Lower leg skin (tissue), 4 donors: ENCODE data around the gene SNRNP25. TPM values are rescaled to one million over a fixed set of nuclear protein-coding genes. Genes with fewer than 3 reads are reported as not detected.

Experiments used
- DNase-seq, 2 donors: peaks; one replicate each; pipeline ENCODE4 v3.0.0-alpha.2; 2019; ENCODE audit warnings: low spot score in 2 of 2
- H3K4me3 ChIP-seq: fragments of 200-600 bp; sonication (generic); 2 replicates; pipeline ENCODE4 v1.5.1; 2017; ENCODE audit warnings: mild to moderate bottlenecking, low read depth; ENCODE audit not compliant: poor library complexity, severe bottlenecking
- POLR2A ChIP-seq, 2 donors: fragments of 450-650 bp; IDR thresholded peaks; one replicate each; pipeline ENCODE4 v1.6.1; 2016 to 2017; ENCODE audit warnings: antibody characterized with exemption in 2 of 2, mild to moderate bottlenecking in 1 of 2, moderate library complexity in 1 of 2
- WGBS, 2 donors: methylation state at CpG; one replicate each; pipeline ENCODE4 v1.1.5; 2018; 5-methylcytosine and 5-hydroxymethylcytosine counted together
- intact Hi-C: fragments of 100-400 bp; cut with DNase I; formaldehyde crosslinking; loops from one replicate; pipeline ENCODE4 v1.15.0; 2023; ENCODE audit warnings: low total_unique reads
- total RNA-seq, 4 donors: library from RNA; depleted of rRNA; stranded (reverse); fragments of >200 nt; gene quantifications; one replicate each; pipeline ENCODE4 v1.1.0, GENCODE V29; 2016
- TF ChIP-seq, protein P1 (sequence below), 3 donors: fragments of 450-650 bp; IDR thresholded peaks; one replicate each; pipeline ENCODE4 v1.5.1; 2016; ENCODE audit warnings: antibody characterized with exemption in 3 of 3, mild to moderate bottlenecking in 3 of 3, moderate library complexity in 2 of 3

SNRNP25 gene
- total RNA-seq, 4 donors from 2014 or later, result 6.3 to 12.0 (median 10.4) TPM

DNA sequence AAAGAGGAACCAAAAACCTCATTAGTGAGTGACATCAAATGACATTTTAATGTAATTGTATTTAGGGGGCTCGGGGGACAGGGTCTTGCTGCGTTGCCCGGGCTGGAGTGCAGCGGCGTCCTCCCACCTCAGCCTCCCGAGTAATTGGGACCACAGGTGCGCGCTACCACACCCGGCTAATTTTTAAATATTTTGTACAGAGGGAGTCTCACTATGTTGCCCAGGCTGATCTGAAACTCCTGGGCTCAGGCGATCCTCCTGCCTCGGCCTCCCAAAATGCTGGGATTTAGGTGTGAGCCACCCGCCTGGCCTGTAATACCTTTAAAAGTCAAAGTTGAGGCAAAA, 581 bp downstream of the SNRNP25 start:
- intact Hi-C loops, result no loop called here
- WGBS, 2 donors, result 42 to 51% methylated on average over 12 of the region's 12 CpGs
- no peak for DNase-seq
- TF ChIP-seq POLR2A (IDR thresholded peaks at IDR 0.05), result no peak
- TF ChIP-seq, protein P1, sequence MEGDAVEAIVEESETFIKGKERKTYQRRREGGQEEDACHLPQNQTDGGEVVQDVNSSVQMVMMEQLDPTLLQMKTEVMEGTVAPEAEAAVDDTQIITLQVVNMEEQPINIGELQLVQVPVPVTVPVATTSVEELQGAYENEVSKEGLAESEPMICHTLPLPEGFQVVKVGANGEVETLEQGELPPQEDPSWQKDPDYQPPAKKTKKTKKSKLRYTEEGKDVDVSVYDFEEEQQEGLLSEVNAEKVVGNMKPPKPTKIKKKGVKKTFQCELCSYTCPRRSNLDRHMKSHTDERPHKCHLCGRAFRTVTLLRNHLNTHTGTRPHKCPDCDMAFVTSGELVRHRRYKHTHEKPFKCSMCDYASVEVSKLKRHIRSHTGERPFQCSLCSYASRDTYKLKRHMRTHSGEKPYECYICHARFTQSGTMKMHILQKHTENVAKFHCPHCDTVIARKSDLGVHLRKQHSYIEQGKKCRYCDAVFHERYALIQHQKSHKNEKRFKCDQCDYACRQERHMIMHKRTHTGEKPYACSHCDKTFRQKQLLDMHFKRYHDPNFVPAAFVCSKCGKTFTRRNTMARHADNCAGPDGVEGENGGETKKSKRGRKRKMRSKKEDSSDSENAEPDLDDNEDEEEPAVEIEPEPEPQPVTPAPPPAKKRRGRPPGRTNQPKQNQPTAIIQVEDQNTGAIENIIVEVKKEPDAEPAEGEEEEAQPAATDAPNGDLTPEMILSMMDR (IDR thresholded peaks at IDR 0.05), result no peak
- H3K4me3 ChIP-seq, result peak overlapping the region; percentile 63

DNA sequence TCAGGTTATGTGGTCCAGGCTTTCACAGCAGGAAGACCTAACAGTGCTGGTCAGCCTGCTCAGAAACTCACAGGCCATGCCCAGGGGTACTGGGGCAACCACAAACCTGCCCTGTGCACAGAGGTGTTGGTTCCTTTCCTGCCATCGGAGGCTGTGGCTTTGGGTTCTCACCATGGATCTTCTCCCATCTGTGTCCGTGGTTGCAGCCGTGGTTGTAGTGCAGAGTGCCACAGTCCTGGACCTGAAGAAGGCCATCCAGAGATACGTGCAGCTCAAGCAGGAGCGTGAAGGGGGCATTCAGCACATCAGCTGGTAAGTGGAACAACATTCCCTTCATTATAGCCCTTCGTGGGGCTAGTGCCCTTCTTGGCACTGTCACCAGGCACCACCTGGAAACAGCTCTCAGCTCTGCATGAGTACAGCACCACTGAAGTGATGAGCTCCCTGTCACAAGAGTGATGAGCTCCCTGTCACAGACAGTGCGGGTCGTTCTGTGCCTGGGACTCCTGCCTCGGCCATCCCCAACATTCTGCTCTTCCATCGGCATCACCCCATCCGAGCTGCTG, 2.0 kb downstream of the SNRNP25 start:
- DNase-seq, result no peak
- WGBS, 2 donors, result 74 to 84% methylated on average over 11 of the region's 11 CpGs
- H3K4me3 ChIP-seq, result no peak overlapping the region
- intact Hi-C loops, result no loop called here
- TF ChIP-seq, protein P1 (IDR thresholded peaks at IDR 0.05), result no peak
- no peak for TF ChIP-seq POLR2A (IDR thresholded peaks at IDR 0.05)

DNA sequence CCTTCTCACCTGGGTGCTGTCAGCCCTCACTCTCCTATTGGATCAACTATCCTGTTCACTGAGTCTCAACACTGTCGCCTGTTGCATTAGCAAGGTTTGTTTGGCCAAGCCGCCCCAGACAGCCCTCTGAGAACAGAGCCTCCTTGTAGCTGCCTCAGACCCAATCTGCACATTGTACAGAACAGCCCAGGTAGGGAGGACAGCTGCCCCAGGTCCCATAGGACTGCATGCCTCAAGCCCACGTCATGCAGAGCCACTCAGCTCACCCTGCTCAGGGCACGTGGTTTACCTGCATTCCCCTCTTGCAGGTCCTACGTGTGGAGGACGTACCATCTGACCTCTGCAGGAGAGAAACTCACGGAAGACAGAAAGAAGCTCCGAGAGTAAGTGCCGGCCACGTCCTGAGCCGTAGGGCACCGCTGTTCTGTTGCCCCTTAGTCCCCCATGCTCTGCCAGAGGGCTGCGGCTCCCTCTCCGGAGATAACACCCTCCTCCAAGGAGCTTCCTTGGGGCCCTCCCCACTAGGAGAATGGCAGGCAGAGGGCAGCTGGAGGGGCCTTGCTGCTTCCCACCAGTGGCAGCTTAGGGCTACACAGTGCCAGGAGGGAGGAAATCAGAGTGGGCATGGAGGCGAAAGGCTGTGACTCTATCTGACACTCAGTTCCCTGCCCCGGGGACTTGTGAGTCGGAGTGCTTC, 2.8 kb downstream of the SNRNP25 start:
- no peak for DNase-seq
- 84 to 91% methylated on average over 17 of the region's 17 CpGs for WGBS, 2 donors
- intact Hi-C loops, result no loop called here
- no peak overlapping the region for H3K4me3 ChIP-seq
- no peak for TF ChIP-seq POLR2A (IDR thresholded peaks at IDR 0.05)
- TF ChIP-seq, protein P1 (IDR thresholded peaks at IDR 0.05), result no peak

DNA sequence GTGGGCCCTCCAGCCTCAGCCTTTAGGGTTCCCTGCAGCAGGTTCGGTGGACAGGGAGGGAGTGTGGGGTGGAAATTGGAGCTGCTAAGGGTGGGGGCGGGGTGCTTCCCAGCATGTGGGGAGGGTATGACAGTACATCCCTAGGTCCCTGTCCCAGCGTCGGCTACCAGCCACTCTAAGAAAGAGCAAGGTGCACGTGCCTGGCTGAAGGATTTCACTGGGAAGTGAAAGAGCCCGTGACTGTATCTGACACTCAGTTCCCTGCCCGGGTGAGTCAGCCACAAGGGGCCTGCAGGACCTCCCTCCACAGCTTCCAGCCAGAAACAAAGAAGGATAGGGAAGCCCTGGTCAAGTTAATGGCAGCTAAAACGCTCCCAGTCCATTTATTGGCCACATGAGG, 4.1 kb downstream of the SNRNP25 start:
- no peak overlapping the region for H3K4me3 ChIP-seq
- DNase-seq, result no peak
- no peak for TF ChIP-seq POLR2A (IDR thresholded peaks at IDR 0.05)
- TF ChIP-seq, protein P1 (IDR thresholded peaks at IDR 0.05), result no peak
- intact Hi-C loops, result no loop called here
- WGBS, 2 donors, result 60 to 72% methylated on average over 7 to 8 of the region's 8 CpGs

DNA sequence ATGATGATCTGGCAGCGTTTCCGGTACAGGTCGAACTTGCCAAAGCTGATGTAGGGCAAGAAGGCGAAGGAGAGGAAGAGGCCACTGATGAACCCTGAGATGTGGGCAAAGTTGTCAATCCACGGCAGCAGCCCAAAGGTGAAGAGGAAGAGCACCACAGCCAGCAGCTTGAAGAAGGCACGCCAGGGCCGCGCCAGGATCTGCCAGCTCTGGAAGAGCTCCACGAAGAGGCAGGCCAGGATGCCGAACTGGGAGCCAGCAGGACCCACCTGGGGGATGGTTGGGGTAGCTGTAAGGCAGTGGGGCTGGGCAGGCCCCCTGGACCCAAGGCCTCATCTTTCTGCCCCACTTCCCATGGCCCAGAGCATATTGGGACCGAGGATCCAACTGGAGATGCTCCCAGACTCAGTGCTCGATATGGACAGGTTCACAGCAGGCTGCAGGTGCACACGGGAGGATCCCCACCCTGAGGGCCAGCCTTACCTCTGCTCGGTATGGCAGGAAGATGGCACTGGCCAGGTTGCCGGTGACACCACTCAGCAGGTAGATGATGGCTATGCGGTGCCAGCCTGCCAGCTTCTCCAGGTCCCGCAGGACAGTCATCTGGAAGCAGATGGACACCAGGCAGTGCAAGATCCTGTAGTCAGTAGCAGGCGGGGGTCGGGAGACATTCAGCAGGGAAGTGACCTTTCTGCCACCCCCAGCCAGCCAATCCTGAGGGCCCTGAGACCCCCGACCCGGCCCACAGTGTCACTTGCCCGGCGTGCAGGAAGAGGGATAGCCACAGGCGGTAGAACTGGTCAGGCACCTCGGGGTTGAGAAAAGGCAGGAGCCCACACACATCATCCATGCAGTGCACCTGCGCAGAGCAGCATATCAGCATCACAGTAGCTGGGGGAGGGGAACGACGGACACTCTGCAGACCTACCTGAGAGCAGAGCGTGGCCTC, 5.1 kb downstream of the SNRNP25 start:
- TF ChIP-seq POLR2A (IDR thresholded peaks at IDR 0.05), result no peak
- TF ChIP-seq, protein P1 (IDR thresholded peaks at IDR 0.05), result no peak
- H3K4me3 ChIP-seq, result no peak overlapping the region
- WGBS, 2 donors, result 82 to 87% methylated on average over 25 to 27 of the region's 29 CpGs
- DNase-seq, result no peak
- intact Hi-C loops, result no loop called here
